Measurements from ENCODE around the gene COL7A1. TPM values are rescaled to one million over a fixed set of nuclear protein-coding genes. Genes with fewer than 3 reads are reported as not detected.
A peak's percentile ranks its signal among the peaks of the same experiment; 100 is the strongest.

Gene COL7A1
- polyA plus RNA-seq, 3 donors, result 0.37 to 1.9 TPM; not detected in 1

DNA sequence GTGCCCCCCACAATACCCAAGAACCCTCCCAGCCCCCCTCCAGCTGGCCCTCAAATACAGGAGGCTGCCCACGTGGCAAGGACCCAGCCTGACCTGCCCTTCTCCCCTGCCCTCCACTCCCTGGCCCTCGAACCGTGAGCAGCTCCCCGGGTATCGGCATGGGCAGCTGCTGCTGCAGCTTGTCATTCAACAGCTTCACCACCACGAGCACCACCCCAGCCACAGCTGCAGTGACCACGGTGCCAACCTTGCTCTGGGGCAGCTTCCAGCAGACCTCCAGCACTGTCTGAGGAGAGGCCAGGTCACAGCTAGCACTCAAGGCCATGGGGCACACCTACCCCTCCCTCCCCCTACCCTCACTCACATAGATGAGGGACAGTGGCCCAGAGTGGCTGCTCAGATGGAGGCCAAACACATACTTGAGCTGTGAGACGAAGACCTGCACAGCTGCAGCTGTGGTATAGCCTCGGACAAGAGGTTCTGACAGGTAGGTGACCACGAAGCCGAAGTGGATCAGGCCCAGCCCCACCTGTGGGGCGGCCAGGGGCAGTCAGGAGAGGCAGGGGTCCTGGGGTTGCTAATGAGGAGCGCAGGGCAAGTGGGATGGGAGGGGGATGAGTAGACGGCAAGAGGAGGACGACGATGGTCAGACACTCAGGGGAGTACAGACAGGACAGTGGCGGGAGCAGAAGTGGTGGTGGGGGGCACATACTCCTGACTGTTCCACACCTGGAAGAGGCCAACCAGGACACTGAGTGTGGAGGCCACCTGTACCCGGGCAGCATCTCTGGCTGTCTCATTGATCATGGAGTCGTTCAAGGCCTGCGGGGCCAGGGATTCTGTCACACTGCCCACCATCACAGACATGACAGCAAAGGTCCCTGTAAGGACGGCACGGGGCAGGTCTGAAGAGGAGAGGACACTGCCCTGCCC lies 36.7 kb upstream of the COL7A1 start:
- Mint-ChIP-seq H3K27me3 (ENCODE audit: low read depth in 3 of 3) (peaks cover 0 to 4% (median 1%) of the 10 kb centered on the region in 3 donors), H3K4me1 (peaks cover 23% of the 10 kb centered on the region), H3K36me3 (peaks cover 53 to 67% of the 10 kb centered on the region in 2 donors), H3K4me3 (no peak overlapping the region), H3K27ac (peak overlapping the region in 1 of 7 donors; percentile 12), H3K9me3 (peaks cover 0 to 1% (median 0%) of the 10 kb centered on the region in 7 donors)
- DNase-seq, result no peak
- Histone ChIP-seq H3K36me3 (replicated peaks in 1 of 2; ENCODE audit: control insufficient read depth in 1 of 2, insufficient read depth in 2 of 2, low read length in 2 of 2) (peaks cover 63 to 69% of the 10 kb centered on the region in 2 donors), H3K4me1 (ENCODE audit: control insufficient read depth in 1 of 2, insufficient read depth in 2 of 2, low read length in 2 of 2) (peaks cover 21 to 32% of the 10 kb centered on the region in 2 donors), H3K27me3 (ENCODE audit: control insufficient read depth in 2 of 2, insufficient read depth in 2 of 2, low read length in 2 of 2) (no peaks in the 10 kb centered on the region), H4K20me1 (ENCODE audit: insufficient read depth, low read length) (peaks cover 16% of the 10 kb centered on the region), H3K27ac (ENCODE audit: low read depth in 1 of 2, low read length in 2 of 2) (no peak overlapping the region), H3K4me2 (replicated peaks; ENCODE audit: extremely low read depth, low read length, poor library complexity, severe bottlenecking) (no peak overlapping the region), H3K4me3 (replicated peaks in 1 of 3; ENCODE audit: low read depth in 2 of 3, low read length in 3 of 3) (no peak overlapping the region), H3K79me2 (ENCODE audit: insufficient read depth, low read length) (peaks cover 19% of the 10 kb centered on the region), H3K9ac (ENCODE audit: insufficient read depth, low read length, poor library complexity, severe bottlenecking) (no peak overlapping the region), H3K9me3 (replicated peaks in 1 of 2; ENCODE audit: control insufficient read depth in 1 of 2, insufficient read depth in 1 of 2, low read length in 2 of 2) (no peaks in the 10 kb centered on the region), H2AFZ (ENCODE audit: insufficient read depth, low read depth, low read length, poor library complexity, severe bottlenecking) (no peak overlapping the region)
- intact Hi-C loops (cut with micrococcal nuclease), result loop anchor here (10.0 kb wide), 1 partner anchor 167 kb away; a partner anchor contains a TSS
- WGBS (ENCODE audit: insufficient coverage), result 96% methylated on average over 21 of the region's 22 CpGs
- TF ChIP-seq, protein P1, sequence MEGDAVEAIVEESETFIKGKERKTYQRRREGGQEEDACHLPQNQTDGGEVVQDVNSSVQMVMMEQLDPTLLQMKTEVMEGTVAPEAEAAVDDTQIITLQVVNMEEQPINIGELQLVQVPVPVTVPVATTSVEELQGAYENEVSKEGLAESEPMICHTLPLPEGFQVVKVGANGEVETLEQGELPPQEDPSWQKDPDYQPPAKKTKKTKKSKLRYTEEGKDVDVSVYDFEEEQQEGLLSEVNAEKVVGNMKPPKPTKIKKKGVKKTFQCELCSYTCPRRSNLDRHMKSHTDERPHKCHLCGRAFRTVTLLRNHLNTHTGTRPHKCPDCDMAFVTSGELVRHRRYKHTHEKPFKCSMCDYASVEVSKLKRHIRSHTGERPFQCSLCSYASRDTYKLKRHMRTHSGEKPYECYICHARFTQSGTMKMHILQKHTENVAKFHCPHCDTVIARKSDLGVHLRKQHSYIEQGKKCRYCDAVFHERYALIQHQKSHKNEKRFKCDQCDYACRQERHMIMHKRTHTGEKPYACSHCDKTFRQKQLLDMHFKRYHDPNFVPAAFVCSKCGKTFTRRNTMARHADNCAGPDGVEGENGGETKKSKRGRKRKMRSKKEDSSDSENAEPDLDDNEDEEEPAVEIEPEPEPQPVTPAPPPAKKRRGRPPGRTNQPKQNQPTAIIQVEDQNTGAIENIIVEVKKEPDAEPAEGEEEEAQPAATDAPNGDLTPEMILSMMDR (IDR thresholded peaks at IDR 0.05), result no peak

DNA sequence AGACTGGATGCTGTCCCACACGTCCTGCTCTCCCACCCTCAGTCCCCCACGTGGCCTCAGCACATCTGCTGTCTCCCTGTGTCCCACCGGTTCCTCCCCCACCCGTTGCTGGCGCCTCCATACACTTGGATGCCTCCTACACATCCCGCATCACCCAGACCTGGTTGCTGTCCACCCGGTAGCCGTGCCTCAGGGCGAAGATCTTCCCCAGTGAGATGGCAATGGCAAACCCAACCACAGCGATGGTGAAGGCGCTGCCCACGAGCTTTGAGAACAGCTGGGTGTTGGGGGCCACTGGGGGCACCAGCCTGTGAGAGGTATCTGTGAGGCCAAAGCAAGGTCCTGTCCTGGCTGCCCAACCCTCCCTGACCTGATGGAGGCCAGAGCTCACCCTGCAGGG lies 35.7 kb upstream of the COL7A1 start:
- Histone ChIP-seq H4K20me1 (ENCODE audit: insufficient read depth, low read length) (peaks cover 16% of the 10 kb centered on the region), H2AFZ (ENCODE audit: insufficient read depth, low read depth, low read length, poor library complexity, severe bottlenecking) (no peak overlapping the region), H3K27ac (ENCODE audit: low read depth in 1 of 2, low read length in 2 of 2) (no peak overlapping the region), H3K4me2 (replicated peaks; ENCODE audit: extremely low read depth, low read length, poor library complexity, severe bottlenecking) (no peak overlapping the region), H3K79me2 (ENCODE audit: insufficient read depth, low read length) (peaks cover 19% of the 10 kb centered on the region), H3K36me3 (replicated peaks in 1 of 2; ENCODE audit: control insufficient read depth in 1 of 2, insufficient read depth in 2 of 2, low read length in 2 of 2) (peaks cover 73 to 78% of the 10 kb centered on the region in 2 donors), H3K9ac (ENCODE audit: insufficient read depth, low read length, poor library complexity, severe bottlenecking) (no peak overlapping the region), H3K9me3 (replicated peaks in 1 of 2; ENCODE audit: control insufficient read depth in 1 of 2, insufficient read depth in 1 of 2, low read length in 2 of 2) (no peaks in the 10 kb centered on the region), H3K4me3 (replicated peaks in 1 of 3; ENCODE audit: low read depth in 2 of 3, low read length in 3 of 3) (no peak overlapping the region), H3K27me3 (ENCODE audit: control insufficient read depth in 2 of 2, insufficient read depth in 2 of 2, low read length in 2 of 2) (no peaks in the 10 kb centered on the region), H3K4me1 (ENCODE audit: control insufficient read depth in 1 of 2, insufficient read depth in 2 of 2, low read length in 2 of 2) (peaks cover 13 to 24% of the 10 kb centered on the region in 2 donors)
- Mint-ChIP-seq H3K27ac (peak overlapping the region in 1 of 7 donors; percentile 25), H3K27me3 (ENCODE audit: low read depth in 3 of 3) (peaks cover 0 to 4% (median 3%) of the 10 kb centered on the region in 3 donors), H3K4me1 (peaks cover 15% of the 10 kb centered on the region), H3K9me3 (peaks cover 0 to 2% (median 0%) of the 10 kb centered on the region in 7 donors), H3K4me3 (no peak overlapping the region), H3K36me3 (peaks cover 63 to 77% of the 10 kb centered on the region in 2 donors)
- TF ChIP-seq, protein P1 (IDR thresholded peaks at IDR 0.05), result no peak
- 95% methylated on average over 11 of the region's 12 CpGs for WGBS (ENCODE audit: insufficient coverage)
- intact Hi-C loops (cut with micrococcal nuclease), result loop anchor here (10.0 kb wide), 1 partner anchor 166 kb away; a partner anchor contains a TSS
- DNase-seq, result no peak

Data from CD14-positive monocyte (primary cell).